ENCODE results near the gene NSUN3.

NSUN3 gene

GRCh38 chr3:94069194-94069813 is 6.4 kb downstream of the NSUN3 start:
- TF ChIP-seq POLR2AphosphoS5 (IDR thresholded peaks at IDR 0.05; ENCODE audit: low read depth, low read length) (no peak), FOXP2 (optimal IDR thresholded peaks at IDR 0.05; ENCODE audit: borderline replicate concordance, extremely low read depth, extremely low read length, insufficient read depth) (no peak), TAF1 (IDR thresholded peaks at IDR 0.05; ENCODE audit: borderline replicate concordance, insufficient read depth, low read length) (no peak), REST (IDR thresholded peaks at IDR 0.05; ENCODE audit: insufficient read depth in 1 of 2, low read depth in 2 of 2, low read length in 2 of 2) (no peak), SIN3A (IDR thresholded peaks at IDR 0.05; ENCODE audit: borderline replicate concordance, insufficient read depth, low read length) (no peak)

DNA sequence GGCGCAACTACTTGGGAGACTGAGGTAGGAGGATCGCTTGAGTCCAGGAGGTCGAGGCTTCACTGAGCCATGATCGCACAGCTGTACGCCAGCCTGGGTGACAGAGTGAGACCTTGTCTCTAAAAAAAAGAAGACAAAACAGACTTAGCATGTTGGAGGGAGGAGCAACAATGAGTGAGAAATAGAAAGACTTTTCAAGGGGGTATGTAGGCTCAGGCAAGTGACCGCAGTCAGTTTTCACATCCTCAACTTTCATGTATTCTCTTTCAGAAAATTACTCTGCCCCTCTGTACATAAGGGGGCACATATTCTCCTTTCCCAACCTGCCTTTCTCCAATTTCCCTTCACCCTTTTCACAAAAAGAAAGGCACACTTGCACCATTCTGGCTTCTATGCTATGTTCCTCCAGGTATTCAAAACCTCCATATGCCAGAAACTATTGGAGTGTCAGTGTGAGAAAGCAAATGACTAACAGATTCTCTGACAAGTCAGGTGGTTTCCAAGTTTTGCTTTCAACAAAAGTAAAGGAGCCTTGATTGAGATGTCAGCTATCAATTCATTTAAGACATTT is 7.6 kb downstream of the NSUN3 start:
- TF ChIP-seq REST (IDR thresholded peaks at IDR 0.05; ENCODE audit: insufficient read depth in 1 of 2, low read depth in 2 of 2, low read length in 2 of 2) (no peak), SIN3A (IDR thresholded peaks at IDR 0.05; ENCODE audit: borderline replicate concordance, insufficient read depth, low read length) (no peak), FOXP2 (optimal IDR thresholded peaks at IDR 0.05; ENCODE audit: borderline replicate concordance, extremely low read depth, extremely low read length, insufficient read depth) (no peak), POLR2AphosphoS5 (IDR thresholded peaks at IDR 0.05; ENCODE audit: low read depth, low read length) (no peak), TAF1 (IDR thresholded peaks at IDR 0.05; ENCODE audit: borderline replicate concordance, insufficient read depth, low read length) (no peak)

- no peak for TF ChIP-seq REST (IDR thresholded peaks at IDR 0.05; ENCODE audit: insufficient read depth in 1 of 2, low read depth in 2 of 2, low read length in 2 of 2)
- TF ChIP-seq FOXP2 (optimal IDR thresholded peaks at IDR 0.05; ENCODE audit: borderline replicate concordance, extremely low read depth, extremely low read length, insufficient read depth) = no peak
- TF ChIP-seq POLR2AphosphoS5 (IDR thresholded peaks at IDR 0.05; ENCODE audit: low read depth, low read length) = no peak
- no peak for TF ChIP-seq TAF1 (IDR thresholded peaks at IDR 0.05; ENCODE audit: borderline replicate concordance, insufficient read depth, low read length)
- TF ChIP-seq SIN3A (IDR thresholded peaks at IDR 0.05; ENCODE audit: borderline replicate concordance, insufficient read depth, low read length) = no peak
Observed at GRCh38 chr3:94071713-94072284, 8.9 kb downstream of the NSUN3 start.

DNA sequence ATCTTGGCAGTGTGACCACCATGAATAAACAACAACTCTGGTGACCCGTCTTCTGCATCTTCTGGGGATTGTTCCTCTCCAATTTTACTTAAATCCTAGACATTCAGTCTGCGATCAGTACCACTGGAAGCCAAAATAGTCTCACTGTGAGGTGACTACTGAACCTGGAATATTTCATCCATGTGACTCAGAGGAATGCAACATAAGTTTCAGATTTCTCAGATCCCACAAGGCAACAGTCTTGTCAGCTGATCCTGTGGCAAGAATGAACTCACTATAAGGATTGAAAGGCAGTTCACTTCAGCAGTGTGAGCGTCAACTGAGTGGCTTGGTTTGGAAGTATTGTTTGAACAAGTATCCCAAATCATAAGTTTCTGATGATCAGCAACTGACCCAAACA is 13.2 kb downstream of the NSUN3 start:
- TF ChIP-seq FOXP2 (optimal IDR thresholded peaks at IDR 0.05; ENCODE audit: borderline replicate concordance, extremely low read depth, extremely low read length, insufficient read depth) (no peak), TAF1 (IDR thresholded peaks at IDR 0.05; ENCODE audit: borderline replicate concordance, insufficient read depth, low read length) (no peak), POLR2AphosphoS5 (IDR thresholded peaks at IDR 0.05; ENCODE audit: low read depth, low read length) (no peak), REST (IDR thresholded peaks at IDR 0.05; ENCODE audit: insufficient read depth in 1 of 2, low read depth in 2 of 2, low read length in 2 of 2) (no peak), SIN3A (IDR thresholded peaks at IDR 0.05; ENCODE audit: borderline replicate concordance, insufficient read depth, low read length) (no peak)

Data from PFSK-1 (cell line).